ENCODE results near the gene EFNA1. TPM values are rescaled to one million over a fixed set of nuclear protein-coding genes. Genes with fewer than 3 reads are reported as not detected.

The EFNA1 gene
- total and polyA plus RNA-seq, 2 of the 13 experiments (the other 11 are each of a cell fraction or from before 2014, with no cell fraction given), result 81.8 to 874 TPM

- TF ChIP-seq CBX1 (IDR thresholded peaks at IDR 0.05; ENCODE audit: low read depth) (no peak), PHF8 (CRISPR knock-in tag; IDR thresholded peaks at IDR 0.05) (peak; percentile 47; the same call in 1 of the 2 replicates), MZF1 (CRISPR knock-in tag; IDR thresholded peaks at IDR 0.05; ENCODE audit: borderline replicate concordance) (no peak), GTF3A (CRISPR knock-in tag; conservative IDR thresholded peaks at IDR 0.05) (no peak), ZNF546 (CRISPR knock-in tag; conservative IDR thresholded peaks at IDR 0.05) (peak; percentile 43; the same call in 1 of the 2 replicates), CREM (IDR thresholded peaks at IDR 0.05) (peak; percentile 47; the same call in 1 of the 2 replicates), CREM (CRISPR knock-in tag; IDR thresholded peaks at IDR 0.05) (no peak), ZNF30 (CRISPR knock-in tag; IDR thresholded peaks at IDR 0.05) (no peak), ARNTL (CRISPR knock-in tag; IDR thresholded peaks at IDR 0.05) (peak; percentile 67; the same call in 1 of the 2 replicates), TSC22D2 (CRISPR knock-in tag; IDR thresholded peaks at IDR 0.05; ENCODE audit: borderline replicate concordance) (0 out of 2 replicates have a peak, but pooled peaks have one; percentile 54), U2AF2 (IDR thresholded peaks at IDR 0.05; ENCODE audit: low read depth, low read length) (no peak), ZNF350 (CRISPR knock-in tag; IDR thresholded peaks at IDR 0.05; ENCODE audit: borderline replicate concordance, low read depth) (peak; percentile 87; the same call in 1 of the 2 replicates), RBFOX2 (IDR thresholded peaks at IDR 0.05; ENCODE audit: low read depth, low read length) (no peak), ZNF841 (CRISPR knock-in tag; IDR thresholded peaks at IDR 0.05; ENCODE audit: borderline replicate concordance) (no peak), NFYC (CRISPR knock-in tag; IDR thresholded peaks at IDR 0.05) (no peak; the same call in 1 of the 2 replicates), CHD4 (IDR thresholded peaks at IDR 0.05; ENCODE audit: borderline replicate concordance, low read length) (no peak), ZBTB8A (CRISPR knock-in tag; IDR thresholded peaks at IDR 0.05; ENCODE audit: borderline replicate concordance, low read depth) (no peak), HNF4A (CRISPR knock-in tag; IDR thresholded peaks at IDR 0.05) (peak; percentile 92), AKAP8 (CRISPR knock-in tag; IDR thresholded peaks at IDR 0.05) (0 out of 2 replicates have a peak, but pooled peaks have one; percentile 43), ZNF740 (CRISPR knock-in tag; IDR thresholded peaks at IDR 0.05) (peak; percentile 56; the same call in 1 of the 2 replicates), XBP1 (CRISPR knock-in tag; IDR thresholded peaks at IDR 0.05) (0 out of 2 replicates have a peak, but pooled peaks have one; percentile 45)
- TF ChIP-seq, protein P1, sequence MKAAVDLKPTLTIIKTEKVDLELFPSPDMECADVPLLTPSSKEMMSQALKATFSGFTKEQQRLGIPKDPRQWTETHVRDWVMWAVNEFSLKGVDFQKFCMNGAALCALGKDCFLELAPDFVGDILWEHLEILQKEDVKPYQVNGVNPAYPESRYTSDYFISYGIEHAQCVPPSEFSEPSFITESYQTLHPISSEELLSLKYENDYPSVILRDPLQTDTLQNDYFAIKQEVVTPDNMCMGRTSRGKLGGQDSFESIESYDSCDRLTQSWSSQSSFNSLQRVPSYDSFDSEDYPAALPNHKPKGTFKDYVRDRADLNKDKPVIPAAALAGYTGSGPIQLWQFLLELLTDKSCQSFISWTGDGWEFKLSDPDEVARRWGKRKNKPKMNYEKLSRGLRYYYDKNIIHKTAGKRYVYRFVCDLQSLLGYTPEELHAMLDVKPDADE (CRISPR knock-in tag; IDR thresholded peaks at IDR 0.05), result no peak
- TF ChIP-seq, protein P2, sequence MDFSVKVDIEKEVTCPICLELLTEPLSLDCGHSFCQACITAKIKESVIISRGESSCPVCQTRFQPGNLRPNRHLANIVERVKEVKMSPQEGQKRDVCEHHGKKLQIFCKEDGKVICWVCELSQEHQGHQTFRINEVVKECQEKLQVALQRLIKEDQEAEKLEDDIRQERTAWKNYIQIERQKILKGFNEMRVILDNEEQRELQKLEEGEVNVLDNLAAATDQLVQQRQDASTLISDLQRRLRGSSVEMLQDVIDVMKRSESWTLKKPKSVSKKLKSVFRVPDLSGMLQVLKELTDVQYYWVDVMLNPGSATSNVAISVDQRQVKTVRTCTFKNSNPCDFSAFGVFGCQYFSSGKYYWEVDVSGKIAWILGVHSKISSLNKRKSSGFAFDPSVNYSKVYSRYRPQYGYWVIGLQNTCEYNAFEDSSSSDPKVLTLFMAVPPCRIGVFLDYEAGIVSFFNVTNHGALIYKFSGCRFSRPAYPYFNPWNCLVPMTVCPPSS (IDR thresholded peaks at IDR 0.05), result no peak
- TF ChIP-seq, protein P3, sequence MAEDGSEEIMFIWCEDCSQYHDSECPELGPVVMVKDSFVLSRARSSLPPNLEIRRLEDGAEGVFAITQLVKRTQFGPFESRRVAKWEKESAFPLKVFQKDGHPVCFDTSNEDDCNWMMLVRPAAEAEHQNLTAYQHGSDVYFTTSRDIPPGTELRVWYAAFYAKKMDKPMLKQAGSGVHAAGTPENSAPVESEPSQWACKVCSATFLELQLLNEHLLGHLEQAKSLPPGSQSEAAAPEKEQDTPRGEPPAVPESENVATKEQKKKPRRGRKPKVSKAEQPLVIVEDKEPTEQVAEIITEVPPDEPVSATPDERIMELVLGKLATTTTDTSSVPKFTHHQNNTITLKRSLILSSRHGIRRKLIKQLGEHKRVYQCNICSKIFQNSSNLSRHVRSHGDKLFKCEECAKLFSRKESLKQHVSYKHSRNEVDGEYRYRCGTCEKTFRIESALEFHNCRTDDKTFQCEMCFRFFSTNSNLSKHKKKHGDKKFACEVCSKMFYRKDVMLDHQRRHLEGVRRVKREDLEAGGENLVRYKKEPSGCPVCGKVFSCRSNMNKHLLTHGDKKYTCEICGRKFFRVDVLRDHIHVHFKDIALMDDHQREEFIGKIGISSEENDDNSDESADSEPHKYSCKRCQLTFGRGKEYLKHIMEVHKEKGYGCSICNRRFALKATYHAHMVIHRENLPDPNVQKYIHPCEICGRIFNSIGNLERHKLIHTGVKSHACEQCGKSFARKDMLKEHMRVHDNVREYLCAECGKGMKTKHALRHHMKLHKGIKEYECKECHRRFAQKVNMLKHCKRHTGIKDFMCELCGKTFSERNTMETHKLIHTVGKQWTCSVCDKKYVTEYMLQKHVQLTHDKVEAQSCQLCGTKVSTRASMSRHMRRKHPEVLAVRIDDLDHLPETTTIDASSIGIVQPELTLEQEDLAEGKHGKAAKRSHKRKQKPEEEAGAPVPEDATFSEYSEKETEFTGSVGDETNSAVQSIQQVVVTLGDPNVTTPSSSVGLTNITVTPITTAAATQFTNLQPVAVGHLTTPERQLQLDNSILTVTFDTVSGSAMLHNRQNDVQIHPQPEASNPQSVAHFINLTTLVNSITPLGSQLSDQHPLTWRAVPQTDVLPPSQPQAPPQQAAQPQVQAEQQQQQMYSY (CRISPR knock-in tag; IDR thresholded peaks at IDR 0.05), result no peak
Observed at GRCh38 chr1:155091071-155092051, 36.3 kb upstream of the EFNA1 start (continued).

Measured in HepG2 (cell line).